NOMO-1 treated with dmso at 0.1 percent for 144 hours (cell line): ENCODE measurements around the gene ATF3.
A peak's percentile ranks its signal among the peaks of the same experiment; 100 is the strongest.

Source experiments
- DNase-seq: peaks from one replicate; lab custom pipeline; 2025; ENCODE audit not compliant: unreplicated experiment; lab: John Stamatoyannopoulos, UW

ATF3 gene

GRCh38 chr1:212608392-212608958 is at the start of gene ATF3:
Gene ATF3 (plus strand): TSS chr1:212608761. CDS start chr1:212615022, 6,261 bp downstream.
- peak; percentile 92 for DNase-seq

- DNase-seq, result no peak
Observed at GRCh38 chr1:212559929-212560328, 48.6 kb upstream of the ATF3 start.

- DNase-seq, result no peak
Observed at GRCh38 chr1:212560933-212561460, 47.6 kb upstream of the ATF3 start.

GRCh38 chr1:212561501-212561931 is 47.0 kb upstream of the ATF3 start:
- DNase-seq, result no peak

GRCh38 chr1:212562771-212563170 is 45.8 kb upstream of the ATF3 start:
- no peak for DNase-seq

GRCh38 chr1:212565079-212565478 is 43.5 kb upstream of the ATF3 start:
- no peak for DNase-seq

- DNase-seq, result no peak
Observed at GRCh38 chr1:212565571-212566305, 42.8 kb upstream of the ATF3 start.

GRCh38 chr1:212566522-212567479 is 41.8 kb upstream of the ATF3 start:
- peak; percentile 64 for DNase-seq

GRCh38 chr1:212567638-212568037 is 40.9 kb upstream of the ATF3 start:
- DNase-seq, result no peak

- DNase-seq, result no peak
Observed at GRCh38 chr1:212568978-212569537, 39.5 kb upstream of the ATF3 start.

- DNase-seq, result no peak
Observed at GRCh38 chr1:212574732-212575131, 33.8 kb upstream of the ATF3 start.

GRCh38 chr1:212575333-212575732 is 33.2 kb upstream of the ATF3 start:
- no peak for DNase-seq

GRCh38 chr1:212578041-212578440 is 30.5 kb upstream of the ATF3 start:
- peak; percentile 39 for DNase-seq

GRCh38 chr1:212581034-212581433 is 27.5 kb upstream of the ATF3 start:
- no peak for DNase-seq

- no peak for DNase-seq
Observed at GRCh38 chr1:212582291-212582690, 26.3 kb upstream of the ATF3 start.

GRCh38 chr1:212582808-212583615 is 25.5 kb upstream of the ATF3 start:
- DNase-seq, result no peak

- DNase-seq, result no peak
Observed at GRCh38 chr1:212583643-212584042, 24.9 kb upstream of the ATF3 start.

GRCh38 chr1:212584092-212584886 is 24.3 kb upstream of the ATF3 start:
- no peak for DNase-seq

GRCh38 chr1:212585210-212585609 is 23.4 kb upstream of the ATF3 start:
- no peak for DNase-seq
